ENCODE measurements around the gene ZNF575. TPM values are rescaled to one million over a fixed set of nuclear protein-coding genes. Genes with fewer than 3 reads are reported as not detected.

ZNF575 gene
- total RNA-seq, 1 experiment from 2014 or later, result 0.13 TPM

- TF ChIP-seq ZNF263 (CRISPR knock-in tag; IDR thresholded peaks at IDR 0.05; ENCODE audit: low read depth), result no peak
- no peak for TF ChIP-seq ERG (CRISPR knock-in tag; IDR thresholded peaks at IDR 0.05)
- no peak for TF ChIP-seq ETV6 (CRISPR knock-in tag; IDR thresholded peaks at IDR 0.05)
- TF ChIP-seq GTF2I (CRISPR knock-in tag; conservative IDR thresholded peaks at IDR 0.05), result no peak
- TF ChIP-seq HMGA2 (CRISPR knock-in tag; IDR thresholded peaks at IDR 0.05), result no peak
- TF ChIP-seq, protein P1, sequence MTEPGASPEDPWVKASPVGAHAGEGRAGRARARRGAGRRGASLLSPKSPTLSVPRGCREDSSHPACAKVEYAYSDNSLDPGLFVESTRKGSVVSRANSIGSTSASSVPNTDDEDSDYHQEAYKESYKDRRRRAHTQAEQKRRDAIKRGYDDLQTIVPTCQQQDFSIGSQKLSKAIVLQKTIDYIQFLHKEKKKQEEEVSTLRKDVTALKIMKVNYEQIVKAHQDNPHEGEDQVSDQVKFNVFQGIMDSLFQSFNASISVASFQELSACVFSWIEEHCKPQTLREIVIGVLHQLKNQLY (CRISPR knock-in tag; IDR thresholded peaks at IDR 0.05), result no peak
- TF ChIP-seq KAT7 (CRISPR knock-in tag; IDR thresholded peaks at IDR 0.05; ENCODE audit: borderline replicate concordance), result no peak
- TF ChIP-seq, protein P2, sequence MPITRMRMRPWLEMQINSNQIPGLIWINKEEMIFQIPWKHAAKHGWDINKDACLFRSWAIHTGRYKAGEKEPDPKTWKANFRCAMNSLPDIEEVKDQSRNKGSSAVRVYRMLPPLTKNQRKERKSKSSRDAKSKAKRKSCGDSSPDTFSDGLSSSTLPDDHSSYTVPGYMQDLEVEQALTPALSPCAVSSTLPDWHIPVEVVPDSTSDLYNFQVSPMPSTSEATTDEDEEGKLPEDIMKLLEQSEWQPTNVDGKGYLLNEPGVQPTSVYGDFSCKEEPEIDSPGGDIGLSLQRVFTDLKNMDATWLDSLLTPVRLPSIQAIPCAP (CRISPR knock-in tag; IDR thresholded peaks at IDR 0.05), result no peak
- TF ChIP-seq, protein P3, sequence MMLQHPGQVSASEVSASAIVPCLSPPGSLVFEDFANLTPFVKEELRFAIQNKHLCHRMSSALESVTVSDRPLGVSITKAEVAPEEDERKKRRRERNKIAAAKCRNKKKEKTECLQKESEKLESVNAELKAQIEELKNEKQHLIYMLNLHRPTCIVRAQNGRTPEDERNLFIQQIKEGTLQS (CRISPR knock-in tag; conservative IDR thresholded peaks at IDR 0.05), result no peak
- no peak for TF ChIP-seq IRF2 (CRISPR knock-in tag; IDR thresholded peaks at IDR 0.05; ENCODE audit: borderline replicate concordance, low read depth)
These were observed 12.3 kb downstream of the ZNF575 start (continued) for GRCh38 chr19:43545276-43545675.

DNA sequence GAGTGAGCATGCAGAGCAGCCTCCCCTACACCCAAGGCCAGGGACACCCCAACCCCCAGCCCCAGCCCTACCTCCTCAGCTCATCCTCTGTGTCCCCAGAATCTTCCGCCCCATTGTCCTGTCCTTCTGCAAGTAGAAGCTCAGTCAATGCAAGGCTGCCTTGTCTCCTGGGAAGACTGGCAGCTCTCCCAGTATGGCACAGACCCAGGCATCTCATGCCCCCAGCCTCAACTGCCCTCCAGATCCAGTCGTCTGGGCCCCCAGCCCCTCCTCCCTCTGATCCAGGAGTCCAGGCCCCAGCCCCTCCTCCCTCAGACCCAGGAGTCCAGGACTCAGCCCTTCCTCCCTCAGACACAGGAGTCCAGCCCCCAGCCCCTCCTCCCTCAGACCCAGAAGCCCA is 13.0 kb downstream of the ZNF575 start:
- Mint-ChIP-seq H3K4me1 (no peaks in the 10 kb centered on the region), H3K27ac (no peak overlapping the region), H3K9me3 (no peaks in the 10 kb centered on the region), H3K36me3 (peaks cover 51% of the 10 kb centered on the region), H3K27me3 (ENCODE audit: low read depth) (no peaks in the 10 kb centered on the region), H3K4me3 (no peak overlapping the region)
- DNase-seq (ENCODE audit: low spot score), result no peak
- TF ChIP-seq ZNF423 (CRISPR knock-in tag; IDR thresholded peaks at IDR 0.05), result no peak
- TF ChIP-seq IRF2 (CRISPR knock-in tag; IDR thresholded peaks at IDR 0.05; ENCODE audit: borderline replicate concordance, low read depth), result no peak
- TF ChIP-seq ATF2 (CRISPR knock-in tag; IDR thresholded peaks at IDR 0.05; ENCODE audit: borderline replicate concordance, low read depth), result no peak
- TF ChIP-seq ETV6 (CRISPR knock-in tag; IDR thresholded peaks at IDR 0.05), result no peak
- no peak for TF ChIP-seq SOX15 (CRISPR knock-in tag; IDR thresholded peaks at IDR 0.05)
- TF ChIP-seq PRRX2 (CRISPR knock-in tag; IDR thresholded peaks at IDR 0.05), result no peak
- TF ChIP-seq CREB1 (CRISPR knock-in tag; IDR thresholded peaks at IDR 0.05), result no peak
- TF ChIP-seq, protein P4, sequence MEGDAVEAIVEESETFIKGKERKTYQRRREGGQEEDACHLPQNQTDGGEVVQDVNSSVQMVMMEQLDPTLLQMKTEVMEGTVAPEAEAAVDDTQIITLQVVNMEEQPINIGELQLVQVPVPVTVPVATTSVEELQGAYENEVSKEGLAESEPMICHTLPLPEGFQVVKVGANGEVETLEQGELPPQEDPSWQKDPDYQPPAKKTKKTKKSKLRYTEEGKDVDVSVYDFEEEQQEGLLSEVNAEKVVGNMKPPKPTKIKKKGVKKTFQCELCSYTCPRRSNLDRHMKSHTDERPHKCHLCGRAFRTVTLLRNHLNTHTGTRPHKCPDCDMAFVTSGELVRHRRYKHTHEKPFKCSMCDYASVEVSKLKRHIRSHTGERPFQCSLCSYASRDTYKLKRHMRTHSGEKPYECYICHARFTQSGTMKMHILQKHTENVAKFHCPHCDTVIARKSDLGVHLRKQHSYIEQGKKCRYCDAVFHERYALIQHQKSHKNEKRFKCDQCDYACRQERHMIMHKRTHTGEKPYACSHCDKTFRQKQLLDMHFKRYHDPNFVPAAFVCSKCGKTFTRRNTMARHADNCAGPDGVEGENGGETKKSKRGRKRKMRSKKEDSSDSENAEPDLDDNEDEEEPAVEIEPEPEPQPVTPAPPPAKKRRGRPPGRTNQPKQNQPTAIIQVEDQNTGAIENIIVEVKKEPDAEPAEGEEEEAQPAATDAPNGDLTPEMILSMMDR (IDR thresholded peaks at IDR 0.05), result no peak
- no peak for TF ChIP-seq ZSCAN18 (CRISPR knock-in tag; IDR thresholded peaks at IDR 0.05)
- no peak for TF ChIP-seq NR3C1 (CRISPR knock-in tag; conservative IDR thresholded peaks at IDR 0.05; ENCODE audit: low read depth)
- no peak for TF ChIP-seq ZBTB21 (CRISPR knock-in tag; IDR thresholded peaks at IDR 0.05; ENCODE audit: borderline replicate concordance)
- no peak for TF ChIP-seq NR2C2 (CRISPR knock-in tag; IDR thresholded peaks at IDR 0.05)
- TF ChIP-seq ZBTB43 (CRISPR knock-in tag; IDR thresholded peaks at IDR 0.05), result no peak
- TF ChIP-seq CREM (CRISPR knock-in tag; IDR thresholded peaks at IDR 0.05), result no peak
- TF ChIP-seq ZNF263 (CRISPR knock-in tag; IDR thresholded peaks at IDR 0.05; ENCODE audit: low read depth), result no peak
- TF ChIP-seq ZNF121 (CRISPR knock-in tag; IDR thresholded peaks at IDR 0.05), result no peak
- no peak for TF ChIP-seq JAZF1 (CRISPR knock-in tag; IDR thresholded peaks at IDR 0.05)
- no peak for TF ChIP-seq TEAD4 (CRISPR knock-in tag; IDR thresholded peaks at IDR 0.05)
- no peak for TF ChIP-seq STAT6 (CRISPR knock-in tag; conservative IDR thresholded peaks at IDR 0.05; ENCODE audit: low read depth)
- ATAC-seq, result no peak
- ChIA-PET POLR2A (no interaction called here), CTCF (interaction anchor here (1.8 to 2.2 kb wide), 2 partner anchors 9 to 10 kb away, joined by 7 to 9 read pairs; no protein-coding TSS in a partner anchor)

Data from WTC11 (cell line).